GM12878 (cell line): Measurements from ENCODE around the gene MAGI3. TPM values are rescaled to one million over a fixed set of nuclear protein-coding genes. Genes with fewer than 3 reads are reported as not detected.

Experiments
- ATAC-seq: fragments of 200-7000 bp; cut with Tn5 transposase; 3 replicates; pipeline ENCODE4 v1.9.1; 2020; ENCODE audit warnings: mild to moderate bottlenecking, moderate library complexity
- BruUV-seq: library from RNA; stranded (reverse); fragments of 400-500 nt; replicated peaks from 2 replicates; lab custom pipeline; 2021; lab: Mats Ljungman, UMichigan
- CTCF ChIA-PET: fragments of 300-600 bp; sonication (Branson Sonifier 250); formaldehyde crosslinking; extraction: SDS; loops from one replicate; lab custom pipeline; 2021; ENCODE audit warnings: inconsistent platforms; lab: Yijun Ruan, JAX
- POLR2A ChIA-PET: fragments of 350-600 bp; formaldehyde crosslinking; extraction: SDS; loops from one replicate; lab custom pipeline; 2021; ENCODE audit warnings: inconsistent platforms; lab: Charles Lee
- RAD21 ChIA-PET: fragments of 300-600 bp; sonication (Branson Sonifier 250); formaldehyde crosslinking; loops from one replicate; lab custom pipeline; 2023; ENCODE audit warnings: antibody characterized with exemption; ENCODE audit not compliant: unreplicated experiment; lab: Charles Lee
- SMC1A ChIA-PET: fragments of 300-600 bp; sonication (Branson Sonifier 250); formaldehyde crosslinking; loops from one replicate; lab custom pipeline; 2023; ENCODE audit not compliant: unreplicated experiment, uncharacterized antibody; lab: Charles Lee
- DNase-seq: peaks from one replicate; pipeline ENCODE4 v3.0.0-alpha.2; 2011; ENCODE audit warnings: low read depth, low spot score
- FAIRE-seq: peaks from 3 replicates; lab custom pipeline; 2011; peaks lifted over from hg19 to GRCh38; lab: Jason Lieb, UNC
- H2AFZ ChIP-seq: 2 replicates; pipeline ENCODE4 v1.6.0; 2011; ENCODE audit warnings: low read depth, low read length, control low read depth; ENCODE audit not compliant: control insufficient read depth
- H3K27ac ChIP-seq: 2 replicates; pipeline ENCODE4 v1.5.1; 2011; ENCODE audit warnings: control low read depth; ENCODE audit not compliant: control insufficient read depth, insufficient read depth
- H3K27me3 ChIP-seq, 2 experiments: replicated peaks in 1 of 2; 2 replicates each; pipeline versions ENCODE4 v1.6.0 to v1.6.1; 2011; ENCODE audit warnings: low read length in 1 of 2; ENCODE audit not compliant: control insufficient read depth in 2 of 2, insufficient read depth in 2 of 2
- H3K36me3 ChIP-seq, 2 experiments: 2 replicates each; pipeline ENCODE4 v1.5.1; 2011; ENCODE audit warnings: low read length in 1 of 2; ENCODE audit not compliant: control insufficient read depth in 2 of 2, insufficient read depth in 2 of 2
- H3K4me1 ChIP-seq: 2 replicates; pipeline ENCODE4 v1.6.1; 2011; ENCODE audit warnings: mild to moderate bottlenecking, low read length, moderate library complexity, mixed read lengths; ENCODE audit not compliant: control insufficient read depth, insufficient read depth
- H3K4me2 ChIP-seq: 2 replicates; pipeline ENCODE4 v1.6.0; 2011; ENCODE audit warnings: control low read depth; ENCODE audit not compliant: control insufficient read depth, insufficient read depth
- H3K4me3 ChIP-seq: fragments of 200-600 bp; sonication (generic); 2 replicates; pipeline ENCODE4 v1.5.1; 2016
- H3K79me2 ChIP-seq: 2 replicates; pipeline ENCODE4 v1.6.0; 2011; ENCODE audit warnings: low read length; ENCODE audit not compliant: control insufficient read depth, insufficient read depth
- H3K9ac ChIP-seq: 2 replicates; pipeline ENCODE4 v1.8.0; 2011; ENCODE audit warnings: low read length, control low read depth, mixed read lengths; ENCODE audit not compliant: control insufficient read depth, insufficient read depth
- H3K9me3 ChIP-seq: replicated peaks from 3 replicates; pipeline ENCODE4 v1.5.1; 2011; ENCODE audit warnings: mild to moderate bottlenecking, low read length; ENCODE audit not compliant: control insufficient read depth, insufficient read depth
- H4K20me1 ChIP-seq: 2 replicates; pipeline ENCODE4 v1.6.0; 2011; ENCODE audit not compliant: control insufficient read depth, insufficient read depth
- EGR1 ChIP-seq, 2 experiments: IDR thresholded peaks; 1 replicate in 1 of 2; 2 replicates in 1 of 2; pipeline ENCODE4 v1.6.1; 2011 to 2012; ENCODE audit warnings: low read depth in 2 of 2, low read length in 2 of 2, borderline replicate concordance in 1 of 2, mild to moderate bottlenecking in 1 of 2, moderate library complexity in 1 of 2
- ETV6 ChIP-seq, 2 experiments: fragments of 450-650 bp in 1 of 2; IDR thresholded peaks in 1 of 2; conservative IDR thresholded peaks in 1 of 2; 2 replicates each; pipeline ENCODE4 v1.6.1; 2014; ENCODE audit warnings: antibody characterized with exemption in 1 of 2, borderline replicate concordance in 1 of 2, low read depth in 1 of 2, mild to moderate bottlenecking in 1 of 2, moderate library complexity in 1 of 2
- HDAC2 ChIP-seq: fragments of 200-600 bp; sonication (generic); IDR thresholded peaks from 2 replicates; pipeline ENCODE4 v1.6.1; 2017
- IKZF1 ChIP-seq: fragments of 450-650 bp; conservative IDR thresholded peaks from 2 replicates; pipeline ENCODE4 v1.6.1; 2017; ENCODE audit warnings: antibody characterized with exemption, mild to moderate bottlenecking
- KAT2A ChIP-seq: conservative IDR thresholded peaks from 2 replicates; pipeline ENCODE4 v1.6.1; 2011; ENCODE audit warnings: low read depth, low read length; ENCODE audit not compliant: control insufficient read depth
- NR2F1 ChIP-seq: fragments of 450-650 bp; conservative IDR thresholded peaks from 2 replicates; pipeline ENCODE4 v1.6.1; 2017; ENCODE audit warnings: mild to moderate bottlenecking
- PML ChIP-seq: IDR thresholded peaks from 2 replicates; pipeline ENCODE4 v1.6.1; 2012; ENCODE audit warnings: low read length, inconsistent platforms
- RELA ChIP-seq: fragments of 450-650 bp; IDR thresholded peaks from 2 replicates; pipeline ENCODE4 v1.8.0; 2014; ENCODE audit warnings: borderline replicate concordance; ENCODE audit not compliant: partially characterized antibody
- RFX5 ChIP-seq: IDR thresholded peaks from 2 replicates; pipeline ENCODE4 v1.6.1; 2011; ENCODE audit warnings: low read depth, low read length, improper control_type of control experiment
- SMAD1 ChIP-seq: fragments of 450-650 bp; IDR thresholded peaks from 2 replicates; pipeline ENCODE4 v1.6.1; 2018; ENCODE audit warnings: mild to moderate bottlenecking, low read depth; ENCODE audit not compliant: partially characterized antibody
- TCF7 ChIP-seq: IDR thresholded peaks from 2 replicates; pipeline ENCODE4 v1.6.1; 2014; ENCODE audit warnings: antibody characterized with exemption, borderline replicate concordance
- ZNF24 ChIP-seq: fragments of 450-650 bp; IDR thresholded peaks from 2 replicates; pipeline ENCODE4 v1.6.1; 2017; ENCODE audit warnings: antibody characterized with exemption, mild to moderate bottlenecking
- WGBS: methylation state at CpG from one replicate; pipeline ENCODE4 v1.1.6; 2016; ENCODE audit warnings: low lambda C conversion rate; ENCODE audit not compliant: insufficient replicate concordance, insufficient coverage; ENCODE audit errors: missing lambda C conversion rate; 5-methylcytosine and 5-hydroxymethylcytosine counted together
- in situ Hi-C: fragments of 300-500 bp; cut with MboI; formaldehyde crosslinking; loops from 9 replicates; pipeline ENCODE4 v1.14.3; 2018; ENCODE audit warnings: mixed read lengths
- intact Hi-C: fragments of 100-400 bp; cut with micrococcal nuclease; formaldehyde crosslinking; loops from one replicate; pipeline ENCODE4 v1.14.2; 2022; ENCODE audit not compliant: unreplicated experiment
- polyA plus RNA-seq, 11 experiments: library from polyadenylated mRNA; depleted of rRNA in 4 of 11; unstranded in 6 of 11; stranded (reverse) in 5 of 11; fragments of >200 nt; fragmentation: Nextera tagmentation in 4 of 11; fragmentation: Illumina TruSeq in 1 of 11; extraction: Ambion mirVana in 4 of 11; extraction: Trizol in 1 of 11; gene quantifications; 1 replicate in 1 of 11; 2 replicates in 10 of 11; pipeline versions ENCODE4 v1.2.1 to v1.2.3, GENCODE V29; 2011 to 2016; ENCODE audit warnings: inconsistent platforms in 2 of 11, missing spikeins in 2 of 11, low read depth in 1 of 11
- total RNA-seq, 4 experiments: library from RNA; depleted of rRNA in 3 of 4; stranded (reverse); fragments of >200 nt in 3 of 4; fragmentation: Illumina TruSeq in 1 of 4; extraction: Trizol in 1 of 4; gene quantifications; 2 replicates each; pipeline versions ENCODE4 v1.2.1 to v1.2.3, GENCODE V29; 2013 to 2021

The MAGI3 gene
- total and polyA plus RNA-seq, 10 of the 15 experiments (the other 5 are each of a cell fraction or from before 2014, with no cell fraction given): 0.17 to 0.65 (median 0.32) TPM

GRCh38 chr1:113686891-113687618, 296.7 kb downstream of the MAGI3 start:
- in situ Hi-C loops: no loop called here
- no peaks in the 10 kb centered on the region; a peak in 1 of 4 replicates for H3K36me3 ChIP-seq
- WGBS: 94% methylated on average over 3 of the region's 3 CpGs
- no peak overlapping the region for H3K4me2 ChIP-seq
- no peak for ATAC-seq
- no peaks in the 10 kb centered on the region for H3K27me3 ChIP-seq
- no peaks in the 10 kb centered on the region for H3K9me3 ChIP-seq
- no peak overlapping the region for H3K4me3 ChIP-seq
- no peak for FAIRE-seq
- no peak overlapping the region for H3K27ac ChIP-seq
- H3K9ac ChIP-seq: no peak overlapping the region
- ChIA-PET POLR2A (interaction anchor here (0.6 kb wide), 1 partner anchor 26 kb away, joined by 5 read pairs; no protein-coding TSS in a partner anchor), CTCF (interaction anchor here (0.6 to 1.3 kb wide), 3 partner anchors 11 to 596 kb away, joined by 3 read pairs; partner anchors contain the start of gene RSBN1), RAD21 (interaction anchor here (1.7 kb wide), 1 partner anchor 8 kb away, joined by 4 read pairs; no protein-coding TSS in a partner anchor), SMC1A (interaction anchor here (0.6 to 0.9 kb wide), 3 partner anchors 85 to 316 kb away, joined by 3 read pairs; no protein-coding TSS in a partner anchor)
- TF ChIP-seq RFX5 (no peak), IKZF1 (no peak), PML (no peak), ZNF24 (no peak), NR2F1 (no peak), ETV6 (conservative IDR thresholded peaks at IDR 0.05 in 1 of 2, IDR thresholded peaks at IDR 0.05 in 1 of 2; ENCODE audit: borderline replicate concordance in 1 of 2, low read depth in 1 of 2) (no peak)
- H4K20me1 ChIP-seq: no peaks in the 10 kb centered on the region
- no peak overlapping the region for H2AFZ ChIP-seq
- no peak for DNase-seq
- no peaks in the 10 kb centered on the region for H3K4me1 ChIP-seq
- no TSS peak for BruUV-seq
- H3K79me2 ChIP-seq: no peaks in the 10 kb centered on the region
- intact Hi-C loops: no loop called here

GRCh38 chr1:113691184-113691583, 300.9 kb downstream of the MAGI3 start:
- ChIA-PET CTCF (no interaction called here), RAD21 (no interaction called here), POLR2A (no interaction called here), SMC1A (no interaction called here)
- H3K36me3 ChIP-seq: no peaks in the 10 kb centered on the region; a peak in 1 of 4 replicates
- in situ Hi-C loops (no loop called here), intact Hi-C loops (no loop called here)
- H3K79me2 ChIP-seq: no peaks in the 10 kb centered on the region
- H3K4me1 ChIP-seq: no peaks in the 10 kb centered on the region
- H3K27ac ChIP-seq: no peak overlapping the region
- H4K20me1 ChIP-seq: no peaks in the 10 kb centered on the region
- FAIRE-seq (no peak), DNase-seq (no peak), ATAC-seq (no peak)
- TF ChIP-seq IKZF1 (no peak), KAT2A (no peak), SMAD1 (no peak), RELA (no peak), EGR1 (IDR thresholded peaks at IDR 0.05; ENCODE audit: borderline replicate concordance in 1 of 2, low read depth in 2 of 2, low read length in 2 of 2) (no peak), HDAC2 (no peak), TCF7 (no peak)
- no peak overlapping the region for H2AFZ ChIP-seq
- WGBS: 80% methylated on average over 2 of the region's 2 CpGs
- no TSS peak for BruUV-seq
- peaks cover 8% of the 10 kb centered on the region for H3K9me3 ChIP-seq
- no peak overlapping the region for H3K9ac ChIP-seq
- H3K27me3 ChIP-seq: no peaks in the 10 kb centered on the region
- H3K4me2 ChIP-seq: no peak overlapping the region
- H3K4me3 ChIP-seq: no peak overlapping the region
